ENCODE results near the gene SEPTIN12. TPM values are rescaled to one million over a fixed set of nuclear protein-coding genes. Genes with fewer than 3 reads are reported as not detected.

Gene SEPTIN12
- total and polyA plus RNA-seq, 2 experiments from 2014 or later = not detected

DNA sequence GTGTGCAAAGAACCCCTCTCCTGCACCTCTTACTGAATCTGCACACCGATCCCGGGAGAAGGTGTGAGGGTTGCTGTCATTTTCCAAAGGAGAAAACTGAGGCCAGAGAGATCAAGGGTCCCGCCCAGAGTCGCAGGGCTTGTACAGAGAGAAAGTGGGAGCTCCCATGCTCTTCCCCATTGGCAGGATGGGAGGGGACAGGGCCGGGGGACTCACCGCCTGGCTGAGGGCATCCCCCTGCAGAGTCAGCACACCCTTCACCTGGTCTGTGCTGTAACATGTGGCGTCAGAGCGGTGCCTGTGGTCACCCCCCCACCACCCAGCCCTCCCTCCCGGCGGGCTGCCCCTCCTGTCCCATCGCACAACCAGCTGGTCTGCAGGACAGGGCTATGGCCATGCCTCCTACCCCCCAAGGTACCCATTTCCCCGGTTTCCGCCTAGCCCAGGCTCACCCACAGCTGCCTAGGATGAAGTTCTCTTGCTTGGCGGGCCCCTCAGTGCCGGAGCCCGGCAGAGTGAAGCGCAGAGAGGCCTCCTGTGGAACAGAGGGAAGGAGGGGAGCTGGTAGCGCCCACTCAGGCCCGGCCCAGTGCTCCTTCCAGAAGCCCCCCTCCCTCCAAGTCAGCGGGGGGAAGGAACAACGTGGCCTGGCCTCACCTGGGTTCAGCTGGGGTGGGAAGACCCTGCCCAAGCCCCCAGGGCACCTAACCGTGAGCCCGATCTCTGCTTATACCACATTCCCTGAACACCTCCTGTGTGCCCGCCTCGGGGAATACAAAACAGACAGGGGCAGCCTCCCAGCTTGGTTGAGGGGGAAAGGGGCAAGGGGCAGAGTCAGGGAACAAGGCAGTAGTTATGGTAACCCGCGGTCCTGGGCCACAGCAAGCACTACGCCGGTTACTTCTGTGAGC lies 13.2 kb upstream of the SEPTIN12 start:
- H3F3A ChIP-seq (replicated peaks; ENCODE audit: low read depth) = peaks cover 18% of the 10 kb centered on the region; the same call in 1 of the 2 replicates
- H2AFZ ChIP-seq = peak overlapping the region; percentile 90
- H3K36me3 ChIP-seq (ENCODE audit: insufficient read depth) = peaks cover 3% of the 10 kb centered on the region; the same call in 1 of the 2 replicates
- peaks cover 26% of the 10 kb centered on the region for H3K4me1 Mint-ChIP-seq
- peaks cover 12% of the 10 kb centered on the region for H3K27me3 Mint-ChIP-seq (ENCODE audit: insufficient read depth, low read depth, poor library complexity)
- no peaks in the 10 kb centered on the region for H3K9me3 Mint-ChIP-seq
- H3K4me2 ChIP-seq = peak overlapping the region; percentile 81
- H3K27me3 ChIP-seq (ENCODE audit: insufficient read depth) = no peaks in the 10 kb centered on the region
- no peaks in the 10 kb centered on the region for H4K20me1 ChIP-seq (replicated peaks; ENCODE audit: insufficient read depth)
- peak overlapping the region; percentile 57 for H3K4me3 ChIP-seq
- DNase-seq (ENCODE audit: low spot score) (peak; percentile 27), ATAC-seq (peak; percentile 4)
- H3K27ac ChIP-seq (ENCODE audit: low read depth) = 0 out of 2 replicates have a peak overlapping the region, but pooled peaks have one; percentile 66
- TF ChIP-seq, protein P1, sequence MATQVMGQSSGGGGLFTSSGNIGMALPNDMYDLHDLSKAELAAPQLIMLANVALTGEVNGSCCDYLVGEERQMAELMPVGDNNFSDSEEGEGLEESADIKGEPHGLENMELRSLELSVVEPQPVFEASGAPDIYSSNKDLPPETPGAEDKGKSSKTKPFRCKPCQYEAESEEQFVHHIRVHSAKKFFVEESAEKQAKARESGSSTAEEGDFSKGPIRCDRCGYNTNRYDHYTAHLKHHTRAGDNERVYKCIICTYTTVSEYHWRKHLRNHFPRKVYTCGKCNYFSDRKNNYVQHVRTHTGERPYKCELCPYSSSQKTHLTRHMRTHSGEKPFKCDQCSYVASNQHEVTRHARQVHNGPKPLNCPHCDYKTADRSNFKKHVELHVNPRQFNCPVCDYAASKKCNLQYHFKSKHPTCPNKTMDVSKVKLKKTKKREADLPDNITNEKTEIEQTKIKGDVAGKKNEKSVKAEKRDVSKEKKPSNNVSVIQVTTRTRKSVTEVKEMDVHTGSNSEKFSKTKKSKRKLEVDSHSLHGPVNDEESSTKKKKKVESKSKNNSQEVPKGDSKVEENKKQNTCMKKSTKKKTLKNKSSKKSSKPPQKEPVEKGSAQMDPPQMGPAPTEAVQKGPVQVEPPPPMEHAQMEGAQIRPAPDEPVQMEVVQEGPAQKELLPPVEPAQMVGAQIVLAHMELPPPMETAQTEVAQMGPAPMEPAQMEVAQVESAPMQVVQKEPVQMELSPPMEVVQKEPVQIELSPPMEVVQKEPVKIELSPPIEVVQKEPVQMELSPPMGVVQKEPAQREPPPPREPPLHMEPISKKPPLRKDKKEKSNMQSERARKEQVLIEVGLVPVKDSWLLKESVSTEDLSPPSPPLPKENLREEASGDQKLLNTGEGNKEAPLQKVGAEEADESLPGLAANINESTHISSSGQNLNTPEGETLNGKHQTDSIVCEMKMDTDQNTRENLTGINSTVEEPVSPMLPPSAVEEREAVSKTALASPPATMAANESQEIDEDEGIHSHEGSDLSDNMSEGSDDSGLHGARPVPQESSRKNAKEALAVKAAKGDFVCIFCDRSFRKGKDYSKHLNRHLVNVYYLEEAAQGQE (IDR thresholded peaks at IDR 0.05; ENCODE audit: unreplicated experiment) = no peak
- TF ChIP-seq, protein P2, sequence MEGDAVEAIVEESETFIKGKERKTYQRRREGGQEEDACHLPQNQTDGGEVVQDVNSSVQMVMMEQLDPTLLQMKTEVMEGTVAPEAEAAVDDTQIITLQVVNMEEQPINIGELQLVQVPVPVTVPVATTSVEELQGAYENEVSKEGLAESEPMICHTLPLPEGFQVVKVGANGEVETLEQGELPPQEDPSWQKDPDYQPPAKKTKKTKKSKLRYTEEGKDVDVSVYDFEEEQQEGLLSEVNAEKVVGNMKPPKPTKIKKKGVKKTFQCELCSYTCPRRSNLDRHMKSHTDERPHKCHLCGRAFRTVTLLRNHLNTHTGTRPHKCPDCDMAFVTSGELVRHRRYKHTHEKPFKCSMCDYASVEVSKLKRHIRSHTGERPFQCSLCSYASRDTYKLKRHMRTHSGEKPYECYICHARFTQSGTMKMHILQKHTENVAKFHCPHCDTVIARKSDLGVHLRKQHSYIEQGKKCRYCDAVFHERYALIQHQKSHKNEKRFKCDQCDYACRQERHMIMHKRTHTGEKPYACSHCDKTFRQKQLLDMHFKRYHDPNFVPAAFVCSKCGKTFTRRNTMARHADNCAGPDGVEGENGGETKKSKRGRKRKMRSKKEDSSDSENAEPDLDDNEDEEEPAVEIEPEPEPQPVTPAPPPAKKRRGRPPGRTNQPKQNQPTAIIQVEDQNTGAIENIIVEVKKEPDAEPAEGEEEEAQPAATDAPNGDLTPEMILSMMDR (conservative IDR thresholded peaks at IDR 0.05; ENCODE audit: low read depth in 2 of 2) = no peak
- TF ChIP-seq STAT1 (IDR thresholded peaks at IDR 0.05; ENCODE audit: unreplicated experiment) (no peak), NANOG (IDR thresholded peaks at IDR 0.05; ENCODE audit: borderline replicate concordance) (no peak), POLR2AphosphoS5 (IDR thresholded peaks at IDR 0.05; ENCODE audit: low read depth) (no peak)
- TF ChIP-seq, protein P3, sequence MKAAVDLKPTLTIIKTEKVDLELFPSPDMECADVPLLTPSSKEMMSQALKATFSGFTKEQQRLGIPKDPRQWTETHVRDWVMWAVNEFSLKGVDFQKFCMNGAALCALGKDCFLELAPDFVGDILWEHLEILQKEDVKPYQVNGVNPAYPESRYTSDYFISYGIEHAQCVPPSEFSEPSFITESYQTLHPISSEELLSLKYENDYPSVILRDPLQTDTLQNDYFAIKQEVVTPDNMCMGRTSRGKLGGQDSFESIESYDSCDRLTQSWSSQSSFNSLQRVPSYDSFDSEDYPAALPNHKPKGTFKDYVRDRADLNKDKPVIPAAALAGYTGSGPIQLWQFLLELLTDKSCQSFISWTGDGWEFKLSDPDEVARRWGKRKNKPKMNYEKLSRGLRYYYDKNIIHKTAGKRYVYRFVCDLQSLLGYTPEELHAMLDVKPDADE (IDR thresholded peaks at IDR 0.05) = no peak
- H3K27ac Mint-ChIP-seq = no peak overlapping the region
- peaks cover 20% of the 10 kb centered on the region for H3K36me3 Mint-ChIP-seq (ENCODE audit: low read depth)
- H3K4me3 Mint-ChIP-seq = peak overlapping the region; percentile 78
- no peaks in the 10 kb centered on the region for H3K79me2 ChIP-seq (replicated peaks; ENCODE audit: insufficient read depth)
- no peaks in the 10 kb centered on the region for H3K9me2 ChIP-seq (ENCODE audit: insufficient read depth)
- H3K4me1 ChIP-seq (ENCODE audit: insufficient read depth) = peaks cover 28% of the 10 kb centered on the region; the same call in 1 of the 2 replicates
